Erythroblast (primary cell): Measurements from ENCODE around the gene CEP164.

Experiments
- GATA1 ChIP-seq: IDR thresholded peaks from 2 replicates; pipeline ENCODE4 v1.6.1; 2011; ENCODE audit warnings: low read depth, mild to moderate bottlenecking, control low read depth, low read length, moderate library complexity
- POLR2A ChIP-seq: IDR thresholded peaks from 2 replicates; pipeline ENCODE4 v1.6.1; 2011; ENCODE audit warnings: mild to moderate bottlenecking, low read length

GRCh38 chr11:117385471-117385870 is 57.8 kb downstream of the CEP164 start:
- no peak for TF ChIP-seq POLR2A
- TF ChIP-seq GATA1: no peak
